ENCODE results near the gene DISP3.

The DISP3 gene

GRCh38 chr1:11487196-11487751, 8.3 kb downstream of the DISP3 start:
- no peak for DNase-seq (ENCODE audit: low spot score)

DNA sequence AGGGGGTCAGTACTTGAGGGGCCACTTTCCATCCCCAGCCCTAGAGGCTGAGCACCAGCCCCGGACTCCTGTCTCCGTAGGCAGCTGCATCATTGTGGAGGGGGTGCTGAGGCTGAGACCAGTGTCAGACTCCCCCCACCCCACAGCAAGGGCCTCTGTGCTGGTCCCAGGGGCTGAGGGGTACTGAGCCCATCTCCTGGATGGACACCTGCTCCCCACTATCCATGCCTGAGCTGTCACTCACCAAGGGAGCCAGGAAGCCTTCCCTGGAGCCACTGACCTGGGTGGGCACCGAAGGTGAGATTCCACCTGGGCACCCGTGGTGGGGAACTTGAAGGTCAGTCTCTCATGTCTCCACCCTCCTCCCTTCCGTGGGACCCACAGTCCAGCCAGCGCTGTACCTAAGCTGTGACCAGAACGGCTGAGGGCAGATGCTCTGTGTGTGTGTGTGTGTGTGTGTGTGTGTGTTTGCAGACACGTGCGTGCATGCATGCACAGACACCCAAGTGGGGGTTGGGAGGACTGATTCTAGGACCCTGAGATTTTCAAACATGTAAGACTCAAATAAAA, 9.3 kb downstream of the DISP3 start:
- no peak for DNase-seq (ENCODE audit: low spot score)

DNA sequence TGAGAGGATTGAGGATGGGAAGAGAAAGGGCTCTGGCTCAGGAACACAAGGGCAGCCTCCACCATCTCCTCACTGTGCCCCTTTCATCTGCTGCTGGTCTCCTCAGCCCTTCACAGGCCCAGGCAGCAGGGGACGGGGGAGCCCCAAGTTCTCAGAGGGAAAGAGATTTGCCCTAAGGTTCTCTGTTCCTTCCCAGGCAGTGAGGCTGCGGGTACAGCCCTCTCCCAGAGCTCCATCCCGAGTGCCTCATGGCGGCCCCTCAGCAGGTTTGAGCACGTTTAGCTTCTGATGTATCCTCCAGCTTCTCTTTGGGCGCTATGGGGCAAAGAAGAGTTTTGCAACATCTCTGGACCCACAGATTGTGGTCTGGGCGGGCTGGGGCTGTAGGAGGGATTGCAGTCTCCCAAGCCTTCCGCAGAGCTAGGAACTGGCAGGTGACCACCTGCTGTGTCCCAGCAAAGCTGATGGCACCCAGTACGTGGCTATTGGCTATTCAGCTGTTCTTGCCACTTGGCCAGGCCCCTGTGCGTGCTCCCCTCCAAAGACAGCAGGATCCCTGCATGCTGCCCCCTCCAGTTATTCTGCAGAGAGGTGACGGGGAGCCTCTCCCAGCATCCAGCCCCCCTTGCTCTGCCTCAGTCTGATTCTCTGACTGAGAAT, 10.1 kb downstream of the DISP3 start:
- DNase-seq (ENCODE audit: low spot score): no peak

GRCh38 chr1:11492235-11492634, 13.3 kb downstream of the DISP3 start:
- DNase-seq (ENCODE audit: low spot score): no peak

DNA sequence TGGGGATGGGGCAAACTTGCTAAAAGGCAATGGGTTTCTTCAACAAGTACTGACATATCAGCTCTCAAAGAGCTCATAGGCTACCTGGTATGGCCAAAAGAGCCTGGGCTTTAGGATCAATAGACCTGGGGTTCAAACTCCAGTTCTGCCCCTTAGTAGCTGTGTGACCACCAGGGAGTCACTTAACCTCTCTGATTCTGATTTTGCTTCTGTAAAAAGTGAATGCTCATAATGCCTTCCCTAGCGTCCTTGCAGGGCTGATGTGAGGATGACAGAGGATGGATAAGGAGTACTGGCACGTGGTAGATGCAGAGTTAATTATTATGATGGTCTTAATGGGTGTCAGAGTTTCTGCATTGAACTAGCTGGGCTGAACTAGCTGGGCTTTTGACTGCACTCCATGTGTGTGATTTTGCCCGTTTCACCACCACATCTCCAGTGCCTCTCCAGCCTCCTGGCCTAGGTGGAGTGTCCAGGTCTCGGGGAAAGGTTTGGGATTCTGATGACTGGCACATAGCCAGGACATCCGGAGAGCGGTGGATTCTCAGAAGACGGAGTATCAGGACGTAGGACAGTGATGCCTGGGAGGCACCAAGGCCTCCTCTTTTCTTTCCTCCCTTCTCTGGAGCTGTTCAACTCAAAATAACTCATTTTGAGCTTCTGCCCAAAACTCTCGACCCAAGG, 15.2 kb downstream of the DISP3 start:
- DNase-seq (ENCODE audit: low spot score): no peak

GRCh38 chr1:11494771-11495170, 15.8 kb downstream of the DISP3 start:
- no peak for DNase-seq (ENCODE audit: low spot score)

- no peak for DNase-seq (ENCODE audit: low spot score)
Measured at GRCh38 chr1:11495579-11495978, 16.6 kb downstream of the DISP3 start.

- DNase-seq (ENCODE audit: low spot score): no peak
Measured at GRCh38 chr1:11496551-11497080, 17.7 kb downstream of the DISP3 start.

GRCh38 chr1:11498956-11499594, 20.1 kb downstream of the DISP3 start:
- no peak for DNase-seq (ENCODE audit: low spot score)

DNA sequence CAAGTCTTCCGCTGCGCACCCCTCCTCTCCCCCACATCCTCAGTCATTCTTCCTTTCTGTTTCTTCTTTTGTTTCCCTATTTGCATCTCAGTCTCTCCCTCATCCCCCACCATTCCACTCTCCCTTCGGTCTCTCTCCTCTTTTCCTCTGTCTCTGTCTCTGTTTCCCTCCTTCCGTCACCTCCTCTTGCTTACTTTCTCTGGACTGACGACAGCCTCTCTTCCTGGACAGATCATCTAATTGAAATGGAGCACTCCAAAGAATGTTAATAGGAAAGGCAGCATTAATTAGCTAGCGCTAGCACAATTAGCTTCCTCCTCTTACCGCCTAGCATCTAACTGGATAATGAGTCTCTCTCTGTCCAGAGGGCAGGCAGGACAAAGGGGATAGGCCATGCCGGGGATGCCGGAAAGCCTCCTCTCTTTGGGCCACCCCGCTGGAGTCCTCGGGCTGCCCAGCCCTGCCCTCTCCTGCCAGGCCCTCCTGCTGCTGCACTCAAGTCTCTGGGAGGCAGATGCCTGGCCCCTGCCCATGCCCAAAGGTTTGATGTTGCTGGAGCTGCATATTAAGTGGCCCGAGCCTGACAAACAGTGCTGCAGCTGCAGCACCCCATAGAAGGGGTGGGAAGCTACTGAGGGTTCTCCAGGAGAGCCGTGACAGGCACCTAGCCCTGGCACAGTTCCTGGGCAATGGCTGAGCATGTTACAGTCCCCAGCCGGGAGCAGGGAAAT, 20.8 kb downstream of the DISP3 start:
- no peak for DNase-seq (ENCODE audit: low spot score)

- DNase-seq (ENCODE audit: low spot score): no peak
Measured at GRCh38 chr1:11500881-11501280, 21.9 kb downstream of the DISP3 start.

- no peak for DNase-seq (ENCODE audit: low spot score)
Measured at GRCh38 chr1:11501491-11501897, 22.5 kb downstream of the DISP3 start.

- no peak for DNase-seq (ENCODE audit: low spot score)
Measured at GRCh38 chr1:11501906-11502485, 23.0 kb downstream of the DISP3 start.

- DNase-seq (ENCODE audit: low spot score): no peak
Measured at GRCh38 chr1:11502516-11502915, 23.6 kb downstream of the DISP3 start.

DNA sequence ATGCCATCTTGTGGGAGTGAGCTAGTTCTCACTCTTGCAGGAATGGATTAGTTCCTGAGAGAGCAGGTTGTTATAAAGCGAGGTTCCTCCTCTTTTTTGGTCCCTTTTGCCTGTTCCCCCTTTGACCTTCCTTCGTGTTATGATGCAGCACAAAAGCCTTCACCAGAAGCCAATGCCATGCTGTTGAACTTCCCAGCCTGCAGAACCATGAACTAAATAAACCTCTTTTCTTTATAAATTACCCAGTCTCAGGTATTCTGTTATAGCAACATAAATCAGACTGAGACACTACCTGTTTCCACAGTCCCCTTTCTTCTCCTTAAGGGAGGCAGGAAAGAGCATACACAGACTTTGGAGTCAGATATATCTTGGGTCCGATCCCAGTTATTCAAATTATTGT, 25.6 kb downstream of the DISP3 start:
- no peak for DNase-seq (ENCODE audit: low spot score)

- no peak for DNase-seq (ENCODE audit: low spot score)
Measured at GRCh38 chr1:11505591-11506538, 26.9 kb downstream of the DISP3 start.

DNA sequence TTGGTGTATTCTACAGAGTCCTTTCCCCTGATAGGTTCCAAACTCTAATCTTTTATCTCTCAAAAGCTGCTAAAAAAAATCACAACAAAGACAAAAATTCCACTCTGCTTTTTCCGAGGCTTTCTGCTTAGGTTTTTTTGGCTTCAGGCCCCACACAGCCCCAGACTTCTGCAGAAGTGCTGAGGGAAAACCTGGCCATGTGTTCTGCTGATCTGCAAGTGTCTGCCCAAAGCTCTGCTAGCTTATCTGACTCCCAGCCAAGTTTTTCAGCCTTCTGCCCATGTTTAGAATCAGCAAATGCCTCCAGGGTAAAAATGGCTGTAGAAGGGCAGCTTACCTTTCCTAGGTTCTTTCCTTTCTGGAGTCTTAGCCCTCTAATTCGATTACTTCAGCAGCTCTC, 28.4 kb downstream of the DISP3 start:
- no peak for DNase-seq (ENCODE audit: low spot score)

DNA sequence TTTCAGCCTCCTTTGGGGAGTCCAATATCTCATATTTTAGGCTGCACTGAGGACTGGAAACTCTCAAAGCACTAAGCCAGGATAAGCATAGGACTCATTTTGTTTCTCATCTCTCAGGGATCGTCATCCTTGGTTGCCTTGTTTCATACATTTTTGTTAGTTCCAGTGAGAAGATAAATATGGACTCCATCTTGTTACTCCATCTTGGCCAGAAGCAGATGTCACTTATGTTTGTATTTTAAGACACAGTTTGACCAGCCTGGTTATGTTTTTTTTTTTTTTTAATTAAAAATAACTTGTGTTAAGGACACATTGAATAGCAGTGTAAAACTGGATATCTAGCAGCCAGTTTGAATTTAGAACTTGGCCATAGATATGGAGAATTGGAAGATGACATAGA, 34.7 kb downstream of the DISP3 start:
- DNase-seq (ENCODE audit: low spot score): no peak

GRCh38 chr1:11514366-11514765, 35.4 kb downstream of the DISP3 start:
- DNase-seq (ENCODE audit: low spot score): no peak
